BLaER1 treated with 17β-estradiol and CSF1 and Interleukin-3, amounts not matched to agents 10 nM and 100 nM (cell line): ENCODE results near the gene IMPDH2.
A peak's percentile ranks its signal among the peaks of the same experiment; 100 is the strongest.

Source experiments
- H3K27ac ChIP-seq, 11 experiments: shearing (Covaris generic); formaldehyde crosslinking; 2 replicates each; pipeline ENCODE4 v1.8.1; 2022
- H3K27me3 ChIP-seq, 11 experiments: shearing (Covaris generic); formaldehyde crosslinking; 2 replicates each; pipeline ENCODE4 v1.8.1; 2022
- H3K36me3 ChIP-seq, 11 experiments: shearing (Covaris generic); formaldehyde crosslinking; 2 replicates each; pipeline ENCODE4 v1.8.1; 2022
- H3K4me1 ChIP-seq, 10 experiments: shearing (Covaris generic); formaldehyde crosslinking; 2 replicates each; pipeline ENCODE4 v1.8.1; 2022
- H3K4me2 ChIP-seq, 11 experiments: shearing (Covaris generic); formaldehyde crosslinking; 2 replicates each; pipeline ENCODE4 v1.8.1; 2022
- H3K4me3 ChIP-seq, 10 experiments: shearing (Covaris generic); formaldehyde crosslinking; 2 replicates each; pipeline ENCODE4 v1.8.1; 2022
- H3K9ac ChIP-seq, 11 experiments: shearing (Covaris generic); formaldehyde crosslinking; 2 replicates each; pipeline ENCODE4 v1.8.1; 2022
- H3K9me3 ChIP-seq, 11 experiments: shearing (Covaris generic); formaldehyde crosslinking; replicated peaks in 1 of 11; 2 replicates each; pipeline ENCODE4 v1.8.1; 2022
- H4K20me1 ChIP-seq, 11 experiments: shearing (Covaris generic); formaldehyde crosslinking; 2 replicates each; pipeline ENCODE4 v1.8.1; 2022
- Cebpa-rat ChIP-seq, 11 experiments: shearing (Covaris generic); IDR thresholded peaks; 2 replicates each; pipeline ENCODE4 v1.8.1; 2022

The IMPDH2 gene

GRCh38 chr3:49006408-49007067 lies 22.7 kb downstream of the IMPDH2 start:
- no peak for TF ChIP-seq Cebpa-rat (IDR thresholded peaks at IDR 0.05)
- Histone ChIP-seq H3K4me1 (peaks cover 28 to 41% (median 35%) of the 10 kb centered on the region in 10 experiments), H3K4me2 (peak overlapping the region; percentile 94 to 100 (median 96)), H3K9ac (peak overlapping the region; percentile 87 to 99 (median 94)), H3K27me3 (no peaks in the 10 kb centered on the region), H4K20me1 (peaks cover 10 to 37% (median 35%) of the 10 kb centered on the region in 11 experiments; a peak in 21 of 22 replicates), H3K4me3 (peak overlapping the region; percentile 67 to 91 (median 80)), H3K27ac (peak overlapping the region; percentile 87 to 99 (median 95)), H3K36me3 (peaks cover 6 to 24% (median 11%) of the 10 kb centered on the region in 11 experiments; a peak in 21 of 22 replicates), H3K9me3 (no peaks in the 10 kb centered on the region)

- Histone ChIP-seq H3K4me3 (peak overlapping the region; percentile 67 to 91 (median 80); a peak in 18 of 20 replicates), H3K9me3 (no peaks in the 10 kb centered on the region), H3K4me1 (peaks cover 28 to 41% (median 35%) of the 10 kb centered on the region in 10 experiments), H3K27me3 (no peaks in the 10 kb centered on the region), H3K9ac (peak overlapping the region in 9 of 11 experiments; percentile 87 to 98 (median 94); a peak in 15 of 22 replicates), H4K20me1 (peaks cover 5 to 32% (median 30%) of the 10 kb centered on the region in 11 experiments; a peak in 21 of 22 replicates), H3K27ac (peak overlapping the region in 7 of 11 experiments; percentile 89 to 99 (median 95); a peak in 8 of 22 replicates), H3K4me2 (peak overlapping the region; percentile 94 to 100 (median 96)), H3K36me3 (peaks cover under 1 to 18% (median 6%) of the 10 kb centered on the region in 11 experiments; a peak in 15 of 22 replicates)
- no peak for TF ChIP-seq Cebpa-rat (IDR thresholded peaks at IDR 0.05)
These were observed 23.2 kb downstream of the IMPDH2 start for GRCh38 chr3:49005998-49006397.

DNA sequence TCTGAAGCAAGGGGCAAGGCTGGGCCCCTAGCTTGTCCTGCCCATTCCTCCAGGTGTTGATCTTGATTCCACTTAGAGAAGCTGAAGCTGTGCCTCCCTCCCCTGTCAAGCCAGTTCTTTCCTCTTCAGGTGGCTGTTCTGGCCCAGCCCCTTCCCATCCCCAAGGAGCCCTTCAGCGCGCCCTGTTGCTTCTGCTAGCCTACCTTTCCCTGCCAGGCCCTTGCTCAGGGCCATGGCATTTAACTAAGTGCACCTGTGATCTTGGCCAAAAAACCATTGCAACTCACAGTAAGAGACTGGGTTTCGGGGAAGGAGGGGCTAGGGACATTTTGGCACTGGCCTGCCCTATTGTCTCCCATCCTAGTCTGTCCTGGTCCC lies 23.9 kb downstream of the IMPDH2 start:
- H3K4me2 ChIP-seq, result no peak overlapping the region; a peak in 1 of 22 replicates
- H3K27me3 ChIP-seq, result no peaks in the 10 kb centered on the region
- peaks cover 5 to 25% (median 23%) of the 10 kb centered on the region in 11 experiments; a peak in 20 of 22 replicates for H4K20me1 ChIP-seq
- H3K36me3 ChIP-seq, result peaks cover 0 to 11% (median 4%) of the 10 kb centered on the region in 11 experiments; a peak in 8 of 22 replicates
- H3K9ac ChIP-seq, result no peak overlapping the region
- no peak overlapping the region for H3K27ac ChIP-seq
- no peaks in the 10 kb centered on the region for H3K9me3 ChIP-seq
- H3K4me1 ChIP-seq, result peaks cover 28 to 41% (median 35%) of the 10 kb centered on the region in 10 experiments
- no peak overlapping the region for H3K4me3 ChIP-seq
- no peak for TF ChIP-seq Cebpa-rat (IDR thresholded peaks at IDR 0.05)

GRCh38 chr3:49004352-49005302 lies 24.6 kb downstream of the IMPDH2 start:
- no peaks in the 10 kb centered on the region for H3K9me3 ChIP-seq
- H3K4me2 ChIP-seq, result no peak overlapping the region
- TF ChIP-seq Cebpa-rat (IDR thresholded peaks at IDR 0.05), result no peak
- no peak overlapping the region for H3K4me3 ChIP-seq
- H3K4me1 ChIP-seq, result peaks cover 25 to 34% (median 28%) of the 10 kb centered on the region in 10 experiments
- peaks cover 5 to 18% (median 16%) of the 10 kb centered on the region in 11 experiments; a peak in 20 of 22 replicates for H4K20me1 ChIP-seq
- H3K27ac ChIP-seq, result no peak overlapping the region
- H3K27me3 ChIP-seq, result no peaks in the 10 kb centered on the region
- peaks cover 0 to 5% (median 3%) of the 10 kb centered on the region in 11 experiments; a peak in 7 of 22 replicates for H3K36me3 ChIP-seq
- no peak overlapping the region for H3K9ac ChIP-seq

- no peak for TF ChIP-seq Cebpa-rat (IDR thresholded peaks at IDR 0.05)
- Histone ChIP-seq H3K9ac (no peak overlapping the region), H4K20me1 (peaks cover 0 to 7% (median 0%) of the 10 kb centered on the region in 11 experiments; a peak in 1 of 22 replicates), H3K36me3 (peaks cover 0 to 17% (median 0%) of the 10 kb centered on the region in 11 experiments; a peak in 4 of 22 replicates), H3K4me1 (peaks cover 4 to 11% (median 6%) of the 10 kb centered on the region in 10 experiments), H3K27me3 (no peaks in the 10 kb centered on the region), H3K4me3 (no peak overlapping the region), H3K27ac (no peak overlapping the region), H3K9me3 (no peaks in the 10 kb centered on the region), H3K4me2 (no peak overlapping the region)
These were observed 28.0 kb downstream of the IMPDH2 start for GRCh38 chr3:49001155-49001554.

DNA sequence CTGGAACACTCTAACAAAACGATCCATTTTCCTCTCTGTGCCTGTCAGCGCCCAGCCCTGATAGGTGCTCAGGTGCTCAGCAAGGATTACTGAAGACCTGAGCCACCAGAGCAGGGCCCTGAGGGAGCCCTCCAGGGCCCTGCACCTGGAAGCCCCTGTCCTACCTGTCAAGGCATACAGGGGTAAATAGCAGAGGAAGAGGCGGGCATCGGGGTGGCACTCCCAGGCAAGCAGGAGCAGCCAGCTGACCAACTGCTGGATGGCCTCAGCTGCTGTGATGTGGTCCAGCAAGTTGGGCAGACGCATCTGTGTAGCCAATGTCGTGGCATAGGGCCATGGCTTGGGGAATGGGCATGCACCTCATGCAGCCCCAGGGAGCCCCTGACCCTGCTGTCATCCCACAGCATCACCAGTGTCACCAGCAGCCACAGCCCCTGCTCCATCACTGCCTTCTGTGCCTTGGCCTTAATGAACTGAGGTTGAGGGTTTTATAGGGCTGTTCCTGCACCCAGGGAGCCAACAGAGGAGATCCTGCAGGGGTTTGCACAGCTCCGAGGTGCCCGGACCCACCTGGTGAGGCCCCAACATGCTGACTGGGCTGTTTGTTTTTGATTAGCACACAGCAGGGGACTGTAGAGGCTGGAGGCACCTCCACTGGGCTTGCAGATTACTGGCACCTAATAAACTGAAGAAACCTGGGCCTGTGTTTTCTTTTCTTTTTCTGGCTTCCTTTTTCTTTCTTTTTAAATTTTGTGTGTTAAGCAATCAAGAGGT lies 29.9 kb downstream of the IMPDH2 start:
- Histone ChIP-seq H3K27me3 (no peaks in the 10 kb centered on the region), H3K4me3 (no peak overlapping the region), H3K27ac (no peak overlapping the region), H3K4me1 (peaks cover 0 to 8% (median 3%) of the 10 kb centered on the region in 10 experiments; a peak in 16 of 20 replicates), H4K20me1 (peaks cover 0 to 7% (median 0%) of the 10 kb centered on the region in 11 experiments; a peak in 1 of 22 replicates), H3K4me2 (no peak overlapping the region), H3K36me3 (peaks cover 0 to 20% (median 0%) of the 10 kb centered on the region in 11 experiments; a peak in 4 of 22 replicates), H3K9me3 (no peaks in the 10 kb centered on the region), H3K9ac (no peak overlapping the region)
- TF ChIP-seq Cebpa-rat (IDR thresholded peaks at IDR 0.05), result no peak

DNA sequence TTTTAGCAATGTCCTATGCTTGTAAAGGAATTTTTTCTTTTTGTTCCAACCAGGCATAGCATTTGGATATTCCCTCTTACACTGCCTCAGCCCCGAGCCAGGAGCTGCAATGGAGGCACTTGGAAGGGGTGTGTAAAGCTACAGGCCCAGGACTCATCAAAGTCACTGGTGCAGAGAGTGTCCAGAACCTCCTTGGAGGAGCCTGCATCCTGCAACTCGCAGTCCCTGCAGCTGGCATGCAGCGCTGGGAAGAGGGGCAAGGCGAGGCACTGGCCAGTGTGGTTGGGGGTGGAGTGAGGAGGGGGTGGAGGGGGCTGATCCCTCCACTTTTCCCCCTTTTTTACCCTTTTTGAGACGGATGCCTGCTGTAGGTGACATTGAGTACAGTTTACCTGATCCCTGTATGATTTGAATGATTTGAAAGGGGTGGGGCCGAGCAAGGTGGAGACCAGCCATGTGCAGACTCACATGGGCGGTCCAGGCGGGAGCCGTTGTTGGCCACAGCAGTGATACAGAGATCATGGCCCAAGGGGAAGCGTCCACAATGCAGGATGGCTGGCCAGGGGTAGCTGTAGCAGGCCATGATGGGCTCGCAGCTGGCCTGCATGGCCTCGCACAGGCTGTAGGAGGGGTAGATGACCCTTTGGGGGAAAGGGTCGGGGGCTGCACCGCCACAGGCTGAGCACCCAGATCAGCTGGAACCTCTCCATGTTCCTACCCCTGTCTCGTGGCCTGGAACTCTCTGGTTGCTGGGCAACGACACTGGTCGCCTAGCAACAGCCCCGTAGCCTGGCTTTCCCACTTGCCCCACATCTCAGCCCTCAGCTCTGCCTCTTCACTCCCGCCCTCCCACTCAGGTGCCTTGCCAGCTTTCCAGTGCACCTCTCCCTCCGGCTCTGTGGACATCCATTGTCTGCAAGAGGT lies 31.2 kb downstream of the IMPDH2 start:
- peaks cover 0 to 20% (median 0%) of the 10 kb centered on the region in 11 experiments; a peak in 4 of 22 replicates for H3K36me3 ChIP-seq
- no peak overlapping the region for H3K27ac ChIP-seq
- no peak overlapping the region for H3K4me3 ChIP-seq
- H3K9ac ChIP-seq, result no peak overlapping the region
- peaks cover 0 to 7% (median 0%) of the 10 kb centered on the region in 11 experiments; a peak in 1 of 22 replicates for H4K20me1 ChIP-seq
- TF ChIP-seq Cebpa-rat (IDR thresholded peaks at IDR 0.05), result no peak
- H3K4me2 ChIP-seq, result no peak overlapping the region
- H3K4me1 ChIP-seq, result peaks cover 11 to 21% (median 16%) of the 10 kb centered on the region in 10 experiments
- no peaks in the 10 kb centered on the region for H3K27me3 ChIP-seq
- no peaks in the 10 kb centered on the region for H3K9me3 ChIP-seq
